ENCODE results near the gene SFRP2. TPM values are rescaled to one million over a fixed set of nuclear protein-coding genes. Genes with fewer than 3 reads are reported as not detected.

SFRP2 gene, protein sequence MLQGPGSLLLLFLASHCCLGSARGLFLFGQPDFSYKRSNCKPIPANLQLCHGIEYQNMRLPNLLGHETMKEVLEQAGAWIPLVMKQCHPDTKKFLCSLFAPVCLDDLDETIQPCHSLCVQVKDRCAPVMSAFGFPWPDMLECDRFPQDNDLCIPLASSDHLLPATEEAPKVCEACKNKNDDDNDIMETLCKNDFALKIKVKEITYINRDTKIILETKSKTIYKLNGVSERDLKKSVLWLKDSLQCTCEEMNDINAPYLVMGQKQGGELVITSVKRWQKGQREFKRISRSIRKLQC
- total RNA-seq (not detected), polyA plus RNA-seq (not detected)

DNA sequence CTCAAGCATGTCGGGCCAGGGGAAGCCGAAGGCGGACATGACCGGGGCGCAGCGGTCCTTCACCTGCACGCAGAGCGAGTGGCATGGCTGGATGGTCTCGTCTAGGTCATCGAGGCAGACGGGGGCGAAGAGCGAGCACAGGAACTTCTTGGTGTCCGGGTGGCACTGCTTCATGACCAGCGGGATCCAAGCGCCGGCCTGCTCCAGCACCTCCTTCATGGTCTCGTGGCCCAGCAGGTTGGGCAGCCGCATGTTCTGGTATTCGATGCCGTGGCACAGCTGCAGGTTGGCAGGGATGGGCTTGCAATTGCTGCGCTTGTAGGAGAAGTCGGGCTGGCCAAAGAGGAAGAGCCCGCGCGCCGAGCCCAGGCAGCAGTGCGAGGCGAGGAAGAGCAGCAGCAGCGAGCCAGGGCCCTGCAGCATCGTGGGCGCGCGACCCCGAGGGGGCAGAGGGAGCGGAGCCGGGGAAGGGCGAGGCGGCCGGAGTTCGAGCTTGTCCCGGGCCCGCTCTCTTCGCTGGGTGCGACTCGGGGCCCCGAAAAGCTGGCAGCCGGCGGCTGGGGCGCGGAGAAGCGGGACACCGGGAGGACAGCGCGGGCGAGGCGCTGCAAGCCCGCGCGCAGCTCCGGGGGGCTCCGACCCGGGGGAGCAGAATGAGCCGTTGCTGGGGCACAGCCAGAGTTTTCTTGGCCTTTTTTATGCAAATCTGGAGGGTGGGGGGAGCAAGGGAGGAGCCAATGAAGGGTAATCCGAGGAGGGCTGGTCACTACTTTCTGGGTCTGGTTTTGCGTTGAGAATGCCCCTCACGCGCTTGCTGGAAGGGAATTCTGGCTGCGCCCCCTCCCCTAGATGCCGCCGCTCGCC, at the start of gene SFRP2:
Gene SFRP2 (minus strand): TSS at position 671 of the 864 bp plus-strand sequence. CDS start 248 bp downstream, at position 423.
- peaks cover 18 to 45% (median 34%) of the 10 kb centered on the region in 4 donors for H3K4me1 Mint-ChIP-seq
- H3K4me3 Mint-ChIP-seq = peak within 1 kb of the TSS in 7 of 8 donors; percentile 35 to 78 (median 62)
- peaks cover 60 to 67% of the 10 kb centered on the region in 2 donors for H3K27me3 Mint-ChIP-seq

DNA sequence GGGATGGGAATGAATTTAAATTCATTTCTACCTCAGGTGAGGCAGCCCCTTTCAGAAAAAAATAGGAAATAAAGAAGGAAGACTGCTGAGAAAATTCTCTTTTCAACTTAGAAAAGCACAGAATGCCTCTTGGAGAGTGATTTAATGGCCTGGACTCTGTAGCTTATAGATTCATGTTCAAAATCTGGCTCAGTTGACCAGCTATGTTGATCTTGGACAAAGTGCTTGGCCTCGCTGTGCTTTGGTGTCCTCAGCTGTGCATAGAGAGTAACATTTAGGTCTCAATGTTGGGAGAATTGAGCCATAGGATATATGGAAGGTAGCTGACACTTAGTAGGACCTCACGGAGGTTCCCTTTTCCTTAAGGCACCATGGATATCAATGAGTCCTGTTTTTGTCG, 49.7 kb upstream of the SFRP2 start:
- H3K36me3 Mint-ChIP-seq = no peaks in the 10 kb centered on the region
- ChIA-PET CTCF (ENCODE audit: partially characterized antibody) (interaction anchor here (0.8 kb wide), 1 partner anchor 8 kb away, joined by 3 read pairs; no protein-coding TSS in a partner anchor), POLR2A (ENCODE audit: partially characterized antibody) (no interaction called here)
- H3K27me3 Mint-ChIP-seq = no peaks in the 10 kb centered on the region
- peaks cover 0 to 4% (median 0%) of the 10 kb centered on the region in 8 donors for H3K9me3 Mint-ChIP-seq
- H3K27ac Mint-ChIP-seq = no peak overlapping the region
- intact Hi-C loops (cut with micrococcal nuclease) = no loop called here
- no peak overlapping the region for H3K4me3 Mint-ChIP-seq
- Histone ChIP-seq H3K36me3 (ENCODE audit: insufficient read depth, low read length) (no peaks in the 10 kb centered on the region), H3K4me3 (ENCODE audit: low read length in 2 of 2) (no peak overlapping the region), H3K4me1 (ENCODE audit: insufficient read depth, low read length) (no peaks in the 10 kb centered on the region), H3K27ac (ENCODE audit: low read depth, low read length) (no peak overlapping the region), H3K27me3 (ENCODE audit: insufficient read depth, low read length) (no peaks in the 10 kb centered on the region), H3K9me3 (ENCODE audit: control insufficient read depth in 1 of 2, low read length in 2 of 2) (no peaks in the 10 kb centered on the region)
- no peak for DNase-seq
- H3K4me1 Mint-ChIP-seq = no peaks in the 10 kb centered on the region

More for the DNA sequence above, at the start of gene SFRP2:
- H3K4me1 ChIP-seq (ENCODE audit: insufficient read depth, low read length) = peaks cover 36% of the 10 kb centered on the region
- intact Hi-C loops (cut with micrococcal nuclease) = loop anchor here (5.0 kb wide), 4 partner anchors 229 to 829 kb away; partner anchors contain the start of gene PLRG1
- peaks cover 45% of the 10 kb centered on the region for H3K27me3 ChIP-seq (ENCODE audit: insufficient read depth, low read length)
- no peak within 1 kb of the TSS for H3K27ac ChIP-seq (ENCODE audit: low read depth, low read length)
- H3K27ac Mint-ChIP-seq = peak within 1 kb of the TSS in 1 of 7 donors; percentile 41
- H3K4me3 ChIP-seq (ENCODE audit: low read length in 2 of 2) = no peak within 1 kb of the TSS
- DNase-seq = no peak
- POLR2A ChIA-PET (ENCODE audit: partially characterized antibody) = no interaction called here
- H3K36me3 ChIP-seq (ENCODE audit: insufficient read depth, low read length) = no peaks in the 10 kb centered on the region
- CTCF ChIA-PET (ENCODE audit: partially characterized antibody) = no interaction called here
- H3K9me3 Mint-ChIP-seq = no peaks in the 10 kb centered on the region
- no peaks in the 10 kb centered on the region for H3K9me3 ChIP-seq (ENCODE audit: control insufficient read depth in 1 of 2, low read length in 2 of 2)
- no peaks in the 10 kb centered on the region for H3K36me3 Mint-ChIP-seq

DNA sequence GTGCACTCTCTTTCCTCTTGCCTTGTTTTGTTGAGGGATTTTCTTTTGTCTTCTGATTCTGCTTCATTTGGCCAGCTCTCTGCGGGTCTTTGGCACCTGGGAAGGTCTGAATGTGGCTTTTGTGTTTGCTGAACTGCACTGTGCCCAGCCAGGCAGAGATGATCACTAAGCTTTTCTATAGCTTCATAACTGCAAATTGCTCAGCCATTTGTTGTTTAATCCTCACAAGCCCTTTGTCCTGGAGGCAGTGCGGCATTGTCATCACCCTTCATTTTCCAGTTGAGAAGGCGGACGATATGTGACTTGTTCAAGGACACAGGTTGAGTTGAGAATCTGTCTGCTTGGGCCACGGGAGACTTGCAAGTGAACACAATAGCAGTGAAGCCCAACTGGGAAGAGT, 46.0 kb upstream of the SFRP2 start:
- H3K4me3 Mint-ChIP-seq = no peak overlapping the region
- intact Hi-C loops (cut with micrococcal nuclease) = no loop called here

DNA sequence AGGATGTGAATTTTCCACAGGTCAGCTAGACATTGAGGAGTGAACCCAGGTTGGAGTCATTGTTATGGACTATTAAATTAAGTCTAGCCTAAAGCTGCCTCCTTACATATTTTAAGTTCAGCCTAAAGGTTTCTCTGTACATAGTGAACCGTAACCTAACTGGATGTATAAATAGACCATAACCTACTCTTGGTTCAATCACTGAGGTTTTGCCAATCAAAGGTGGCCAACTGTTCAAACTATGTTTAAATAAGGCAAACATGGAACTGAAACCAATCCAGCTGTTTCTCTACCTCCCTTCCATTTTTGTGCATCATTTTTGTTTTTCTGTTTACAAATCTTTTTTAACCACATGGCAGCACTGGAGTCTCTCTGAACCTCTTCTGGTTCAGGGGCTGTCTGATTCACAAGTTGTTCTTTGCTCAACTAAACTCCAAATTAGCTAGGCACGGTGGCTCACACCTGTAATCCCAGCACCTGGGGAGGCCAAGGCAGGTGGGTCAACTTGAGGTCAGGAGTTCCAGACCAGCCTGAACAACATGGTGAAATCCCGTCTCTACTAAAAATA, 43.9 kb upstream of the SFRP2 start:
- intact Hi-C loops (cut with micrococcal nuclease) = no loop called here

More for the DNA sequence above, 46.0 kb upstream of the SFRP2 start:
- POLR2A ChIA-PET (ENCODE audit: partially characterized antibody) = no interaction called here
- Histone ChIP-seq H3K27ac (ENCODE audit: low read depth, low read length) (no peak overlapping the region), H3K27me3 (ENCODE audit: insufficient read depth, low read length) (no peaks in the 10 kb centered on the region), H3K36me3 (ENCODE audit: insufficient read depth, low read length) (no peaks in the 10 kb centered on the region), H3K9me3 (ENCODE audit: control insufficient read depth in 1 of 2, low read length in 2 of 2) (no peaks in the 10 kb centered on the region), H3K4me1 (ENCODE audit: insufficient read depth, low read length) (no peaks in the 10 kb centered on the region), H3K4me3 (ENCODE audit: low read length in 2 of 2) (no peak overlapping the region)
- DNase-seq = no peak
- H3K27me3 Mint-ChIP-seq = peaks cover 3 to 4% of the 10 kb centered on the region in 2 donors
- CTCF ChIA-PET (ENCODE audit: partially characterized antibody) = no interaction called here
- no peak overlapping the region for H3K27ac Mint-ChIP-seq
- H3K9me3 Mint-ChIP-seq = peaks cover 0 to 3% (median 0%) of the 10 kb centered on the region in 8 donors
- H3K36me3 Mint-ChIP-seq = no peaks in the 10 kb centered on the region
- no peaks in the 10 kb centered on the region for H3K4me1 Mint-ChIP-seq

DNA sequence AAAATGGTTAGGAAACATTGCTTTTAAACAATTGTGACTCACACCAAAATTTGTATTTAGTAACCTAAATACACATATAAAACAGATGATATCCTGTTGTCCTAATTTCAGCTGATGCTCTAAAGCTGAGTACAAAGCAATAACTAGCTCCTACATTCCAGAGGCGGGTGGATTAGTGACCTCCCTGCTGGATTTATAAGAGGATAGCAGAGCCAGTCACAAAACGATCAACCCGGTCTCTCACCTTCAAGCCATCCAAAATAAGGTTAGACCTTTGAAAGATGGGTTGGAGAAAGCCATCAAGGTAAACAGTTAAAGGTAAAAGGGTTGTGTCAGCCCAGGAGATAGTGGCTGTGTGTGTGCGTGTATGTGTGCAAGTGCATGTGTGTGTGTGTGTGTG, 43.2 kb upstream of the SFRP2 start:
- Mint-ChIP-seq H3K4me3 (no peak overlapping the region), H3K27ac (no peak overlapping the region), H3K36me3 (no peaks in the 10 kb centered on the region), H3K27me3 (peaks cover 4 to 6% of the 10 kb centered on the region in 2 donors), H3K9me3 (peaks cover 0 to 3% (median 0%) of the 10 kb centered on the region in 8 donors), H3K4me1 (no peaks in the 10 kb centered on the region)
- no peaks in the 10 kb centered on the region for H3K9me3 ChIP-seq (ENCODE audit: control insufficient read depth in 1 of 2, low read length in 2 of 2)
- H3K27me3 ChIP-seq (ENCODE audit: insufficient read depth, low read length) = no peaks in the 10 kb centered on the region
- intact Hi-C loops (cut with micrococcal nuclease) = no loop called here
- H3K4me3 ChIP-seq (ENCODE audit: low read length in 2 of 2) = no peak overlapping the region
- H3K27ac ChIP-seq (ENCODE audit: low read depth, low read length) = no peak overlapping the region
- no peaks in the 10 kb centered on the region for H3K4me1 ChIP-seq (ENCODE audit: insufficient read depth, low read length)
- no peak for DNase-seq
- CTCF ChIA-PET (ENCODE audit: partially characterized antibody) = no interaction called here
- POLR2A ChIA-PET (ENCODE audit: partially characterized antibody) = no interaction called here
- no peaks in the 10 kb centered on the region for H3K36me3 ChIP-seq (ENCODE audit: insufficient read depth, low read length)

More for the DNA sequence above, 43.9 kb upstream of the SFRP2 start:
- Histone ChIP-seq H3K4me1 (ENCODE audit: insufficient read depth, low read length) (no peaks in the 10 kb centered on the region), H3K36me3 (ENCODE audit: insufficient read depth, low read length) (no peaks in the 10 kb centered on the region), H3K27me3 (ENCODE audit: insufficient read depth, low read length) (no peaks in the 10 kb centered on the region), H3K27ac (ENCODE audit: low read depth, low read length) (no peak overlapping the region), H3K4me3 (ENCODE audit: low read length in 2 of 2) (no peak overlapping the region), H3K9me3 (ENCODE audit: control insufficient read depth in 1 of 2, low read length in 2 of 2) (no peaks in the 10 kb centered on the region)
- ChIA-PET POLR2A (ENCODE audit: partially characterized antibody) (no interaction called here), CTCF (ENCODE audit: partially characterized antibody) (no interaction called here)
- Mint-ChIP-seq H3K4me3 (no peak overlapping the region), H3K9me3 (peaks cover 0 to 3% (median 0%) of the 10 kb centered on the region in 8 donors), H3K4me1 (no peaks in the 10 kb centered on the region), H3K36me3 (no peaks in the 10 kb centered on the region), H3K27ac (no peak overlapping the region), H3K27me3 (peaks cover 4 to 5% of the 10 kb centered on the region in 2 donors)
- DNase-seq = no peak

DNA sequence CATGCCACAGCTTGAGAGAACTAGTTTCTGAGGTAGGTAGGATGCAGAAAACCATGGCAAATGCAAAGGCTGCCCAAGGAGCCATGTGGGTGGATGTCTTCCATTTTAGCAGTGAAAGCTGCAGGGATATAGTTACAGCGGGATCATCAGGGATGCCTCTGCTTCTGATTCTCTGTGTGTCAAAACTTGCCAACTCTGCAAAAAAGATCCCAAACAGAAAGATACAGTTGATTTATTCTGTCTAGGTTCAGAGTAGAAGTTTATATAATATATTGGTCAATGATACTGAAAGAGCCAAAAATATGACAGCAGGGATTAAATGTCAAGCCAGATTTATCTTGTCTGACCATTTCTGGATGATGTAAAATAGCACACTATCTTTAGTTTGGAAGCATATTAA, 42.4 kb upstream of the SFRP2 start:
- Mint-ChIP-seq H3K27me3 (peaks cover 5 to 8% of the 10 kb centered on the region in 2 donors), H3K36me3 (no peaks in the 10 kb centered on the region), H3K4me1 (no peaks in the 10 kb centered on the region), H3K9me3 (peaks cover 0 to 4% (median 0%) of the 10 kb centered on the region in 8 donors), H3K27ac (no peak overlapping the region), H3K4me3 (no peak overlapping the region)
- ChIA-PET POLR2A (ENCODE audit: partially characterized antibody) (no interaction called here), CTCF (ENCODE audit: partially characterized antibody) (no interaction called here)
- no peaks in the 10 kb centered on the region for H3K9me3 ChIP-seq (ENCODE audit: control insufficient read depth in 1 of 2, low read length in 2 of 2)
- no peaks in the 10 kb centered on the region for H3K4me1 ChIP-seq (ENCODE audit: insufficient read depth, low read length)
- intact Hi-C loops (cut with micrococcal nuclease) = no loop called here
- H3K36me3 ChIP-seq (ENCODE audit: insufficient read depth, low read length) = no peaks in the 10 kb centered on the region
- no peak for DNase-seq
- H3K27me3 ChIP-seq (ENCODE audit: insufficient read depth, low read length) = no peaks in the 10 kb centered on the region
- no peak overlapping the region for H3K27ac ChIP-seq (ENCODE audit: low read depth, low read length)
- no peak overlapping the region for H3K4me3 ChIP-seq (ENCODE audit: low read length in 2 of 2)

DNA sequence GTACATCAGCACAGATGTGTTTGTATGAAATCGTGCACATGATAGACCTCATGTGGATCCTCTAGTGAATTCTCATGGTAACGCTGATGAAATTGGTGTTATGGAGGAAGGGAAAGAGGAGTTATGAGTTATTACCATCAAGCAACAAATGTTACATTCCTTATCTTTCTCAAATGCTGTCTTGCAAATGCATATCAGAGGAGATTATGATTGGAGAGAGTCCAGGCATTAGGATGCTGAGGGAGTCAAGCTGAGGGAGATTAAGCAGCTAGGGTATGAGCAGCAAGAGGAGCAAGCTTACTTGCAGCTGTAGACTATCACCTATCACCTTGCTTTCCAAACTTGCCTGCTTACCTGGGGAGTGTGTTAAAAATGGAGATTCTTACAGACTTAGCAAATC, 36.8 kb upstream of the SFRP2 start:
- DNase-seq = no peak
- Mint-ChIP-seq H3K9me3 (peaks cover 0 to 7% (median 2%) of the 10 kb centered on the region in 8 donors), H3K4me3 (no peak overlapping the region), H3K36me3 (no peaks in the 10 kb centered on the region), H3K27ac (no peak overlapping the region), H3K4me1 (no peaks in the 10 kb centered on the region), H3K27me3 (peaks cover 5 to 10% of the 10 kb centered on the region in 2 donors)
- intact Hi-C loops (cut with micrococcal nuclease) = no loop called here
- Histone ChIP-seq H3K4me3 (ENCODE audit: low read length in 2 of 2) (no peak overlapping the region), H3K27ac (ENCODE audit: low read depth, low read length) (no peak overlapping the region), H3K4me1 (ENCODE audit: insufficient read depth, low read length) (no peaks in the 10 kb centered on the region), H3K36me3 (ENCODE audit: insufficient read depth, low read length) (no peaks in the 10 kb centered on the region), H3K9me3 (ENCODE audit: control insufficient read depth in 1 of 2, low read length in 2 of 2) (no peaks in the 10 kb centered on the region), H3K27me3 (ENCODE audit: insufficient read depth, low read length) (no peaks in the 10 kb centered on the region)
- ChIA-PET POLR2A (ENCODE audit: partially characterized antibody) (no interaction called here), CTCF (ENCODE audit: partially characterized antibody) (no interaction called here)

Data from CD4-positive, alpha-beta memory T cell (primary cell).